ENCODE results near the gene MYORG. TPM values are rescaled to one million over a fixed set of nuclear protein-coding genes. Genes with fewer than 3 reads are reported as not detected.
A peak's percentile ranks its signal among the peaks of the same experiment; 100 is the strongest.

Gene MYORG
- total and polyA plus RNA-seq, 9 of the 15 experiments (the other 6 are each of a cell fraction or from before 2014, with no cell fraction given), result 0.06 to 0.82 (median 0.18) TPM

GRCh38 chr9:34376596-34377403 is at the start of gene MYORG (continued):
- peak; percentile 14; the same call in 1 of the 2 replicates for TF ChIP-seq PHF8 (IDR thresholded peaks at IDR 0.05; ENCODE audit: borderline replicate concordance, low read length)
- no peak for TF ChIP-seq ZNF740 (CRISPR knock-in tag; IDR thresholded peaks at IDR 0.05)
- TF ChIP-seq ZNF740 (tag; IDR thresholded peaks at IDR 0.05), result no peak
- peak; percentile 60 for TF ChIP-seq CXXC5 (CRISPR knock-in tag; IDR thresholded peaks at IDR 0.05)
- no peak for TF ChIP-seq NCOA1 (IDR thresholded peaks at IDR 0.05; ENCODE audit: low read depth)
- TF ChIP-seq FOXP1 (CRISPR knock-in tag; IDR thresholded peaks at IDR 0.05), result no peak
- no peak for TF ChIP-seq DEAF1 (CRISPR knock-in tag; IDR thresholded peaks at IDR 0.05)
- peak; percentile 23; the same call in 1 of the 2 replicates for TF ChIP-seq GABPA (tag; conservative IDR thresholded peaks at IDR 0.05; ENCODE audit: low read depth)
- TF ChIP-seq EGR1 (conservative IDR thresholded peaks at IDR 0.05), result no peak
- peak; percentile 41; the same call in 1 of the 2 replicates for TF ChIP-seq ZFX (CRISPR knock-in tag; IDR thresholded peaks at IDR 0.05)
- TF ChIP-seq TAF1 (IDR thresholded peaks at IDR 0.05; ENCODE audit: control insufficient read depth, extremely low read depth, insufficient read depth, low read length, severe bottlenecking), result peak; percentile 32
- TF ChIP-seq GMEB1 (CRISPR knock-in tag; IDR thresholded peaks at IDR 0.05), result peak; percentile 47; the same call in 1 of the 2 replicates
- TF ChIP-seq MTA3 (IDR thresholded peaks at IDR 0.05; ENCODE audit: borderline replicate concordance), result 0 out of 2 replicates have a peak, but pooled peaks have one; percentile 26
- no peak for TF ChIP-seq ZNF79 (CRISPR knock-in tag; IDR thresholded peaks at IDR 0.05; ENCODE audit: low read depth)
- peak; percentile 24; the same call in 1 of the 2 replicates for TF ChIP-seq NR2C2 (CRISPR knock-in tag; IDR thresholded peaks at IDR 0.05)
- peak; percentile 91 for TF ChIP-seq NR2C2 (tag; IDR thresholded peaks at IDR 0.05)
- 0 out of 2 replicates have a peak, but pooled peaks have one; percentile 37 for TF ChIP-seq CREM (IDR thresholded peaks at IDR 0.05; ENCODE audit: low read depth)
- TF ChIP-seq KDM1A (IDR thresholded peaks at IDR 0.05), result no peak
- TF ChIP-seq RBFOX2 (IDR thresholded peaks at IDR 0.05; ENCODE audit: low read depth, low read length), result peak; percentile 58
- peak; percentile 72 for TF ChIP-seq POLR2G (IDR thresholded peaks at IDR 0.05; ENCODE audit: low read depth, low read length)
- peak; percentile 66 for TF ChIP-seq NR2C1 (IDR thresholded peaks at IDR 0.05)
- TF ChIP-seq NR2C1 (tag; IDR thresholded peaks at IDR 0.05), result peak; percentile 88

Data from K562 (cell line).